Adipocyte (in vitro differentiated cells): Measurements from ENCODE around the gene CAMSAP2.

ENCODE experiments used
- DNase-seq: peaks from one replicate; pipeline ENCODE4 v3.0.0-alpha.2; 2015; ENCODE audit warnings: low read depth
- H3K27me3 ChIP-seq: replicated peaks from 2 replicates; pipeline ENCODE4 v1.7.0; 2013; ENCODE audit warnings: mild to moderate bottlenecking, low read length, moderate library complexity; ENCODE audit not compliant: control insufficient read depth, insufficient read depth
- H3K36me3 ChIP-seq: 2 replicates; pipeline ENCODE4 v1.7.0; 2013; ENCODE audit warnings: low read length, mild to moderate bottlenecking, moderate library complexity; ENCODE audit not compliant: control insufficient read depth, insufficient read depth, severe bottlenecking
- H3K4me1 ChIP-seq: 2 replicates; pipeline ENCODE4 v1.7.0; 2013; ENCODE audit warnings: mild to moderate bottlenecking, low read length, moderate library complexity; ENCODE audit not compliant: control insufficient read depth, insufficient read depth
- H3K4me3 ChIP-seq: 2 replicates; pipeline ENCODE4 v1.7.0; 2013; ENCODE audit warnings: mild to moderate bottlenecking, low read length, moderate library complexity
- H3K9ac ChIP-seq: 2 replicates; pipeline ENCODE4 v1.7.0; 2013; ENCODE audit warnings: mild to moderate bottlenecking, low read length, moderate library complexity
- H3K9me3 ChIP-seq: 2 replicates; pipeline ENCODE4 v1.7.0; 2013; ENCODE audit warnings: mild to moderate bottlenecking, low read length, moderate library complexity; ENCODE audit not compliant: control insufficient read depth

Gene CAMSAP2

DNA sequence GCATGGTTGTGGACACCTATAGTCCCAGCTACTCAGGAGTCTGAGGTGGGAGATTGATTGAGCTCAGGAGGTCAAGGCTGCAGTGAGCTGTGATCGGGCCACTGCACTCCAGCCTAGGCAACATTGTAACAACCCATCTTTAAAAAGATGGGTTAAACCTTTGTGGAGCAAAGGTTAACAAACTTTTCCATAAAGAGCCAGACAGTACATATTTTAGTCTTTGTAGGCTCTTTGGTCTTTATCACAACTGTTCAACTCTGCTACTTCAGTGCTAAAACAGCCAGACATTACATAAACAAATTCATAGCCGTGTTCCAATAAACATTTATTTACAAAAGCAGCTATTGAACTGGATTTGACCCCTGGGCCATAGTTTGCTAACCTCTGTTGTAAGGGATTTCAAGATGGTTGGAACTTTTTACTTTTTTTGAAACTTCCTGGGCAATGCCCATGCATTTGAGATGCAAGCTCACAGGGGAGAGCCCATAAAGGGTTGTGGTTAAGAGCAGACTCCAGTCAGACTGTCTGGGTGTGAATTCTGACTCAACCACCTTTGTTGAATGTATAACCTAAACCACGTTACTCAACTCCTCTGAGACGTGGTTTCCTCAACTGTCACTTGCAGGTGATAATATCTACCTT lies 166.8 kb downstream of the CAMSAP2 start:
- Histone ChIP-seq H3K9me3 (no peaks in the 10 kb centered on the region), H3K27me3 (peaks cover 31% of the 10 kb centered on the region), H3K9ac (no peak overlapping the region), H3K4me3 (no peak overlapping the region), H3K4me1 (peaks cover 8% of the 10 kb centered on the region), H3K36me3 (no peaks in the 10 kb centered on the region)
- no peak for DNase-seq

- DNase-seq, result no peak
- no peak overlapping the region for H3K4me3 ChIP-seq
- H3K9ac ChIP-seq, result no peak overlapping the region
- H3K9me3 ChIP-seq, result no peaks in the 10 kb centered on the region
- H3K4me1 ChIP-seq, result peaks cover 8% of the 10 kb centered on the region
- H3K36me3 ChIP-seq, result no peaks in the 10 kb centered on the region
- peaks cover 22% of the 10 kb centered on the region for H3K27me3 ChIP-seq
Measured at GRCh38 chr1:200906491-200906890, 167.8 kb downstream of the CAMSAP2 start.

- Histone ChIP-seq H3K36me3 (no peaks in the 10 kb centered on the region), H3K4me1 (peaks cover 8% of the 10 kb centered on the region), H3K27me3 (peaks cover 17% of the 10 kb centered on the region), H3K9ac (no peak overlapping the region), H3K9me3 (no peaks in the 10 kb centered on the region), H3K4me3 (no peak overlapping the region)
- DNase-seq, result no peak
Measured at GRCh38 chr1:200907611-200908097, 169.0 kb downstream of the CAMSAP2 start.

GRCh38 chr1:200908191-200908868 lies 169.6 kb downstream of the CAMSAP2 start:
- H3K27me3 ChIP-seq, result peaks cover 16% of the 10 kb centered on the region
- no peak for DNase-seq
- no peaks in the 10 kb centered on the region for H3K9me3 ChIP-seq
- no peaks in the 10 kb centered on the region for H3K36me3 ChIP-seq
- no peak overlapping the region for H3K4me3 ChIP-seq
- peaks cover 8% of the 10 kb centered on the region for H3K4me1 ChIP-seq
- H3K9ac ChIP-seq, result no peak overlapping the region

- no peaks in the 10 kb centered on the region for H3K9me3 ChIP-seq
- no peaks in the 10 kb centered on the region for H3K36me3 ChIP-seq
- peaks cover 8% of the 10 kb centered on the region for H3K4me1 ChIP-seq
- H3K9ac ChIP-seq, result no peak overlapping the region
- DNase-seq, result no peak
- peaks cover 16% of the 10 kb centered on the region for H3K27me3 ChIP-seq
- H3K4me3 ChIP-seq, result no peak overlapping the region
Measured at GRCh38 chr1:200909071-200909470, 170.4 kb downstream of the CAMSAP2 start.

GRCh38 chr1:200909757-200910239 lies 171.1 kb downstream of the CAMSAP2 start:
- no peaks in the 10 kb centered on the region for H3K36me3 ChIP-seq
- peaks cover 8% of the 10 kb centered on the region for H3K4me1 ChIP-seq

More at GRCh38 chr1:200909757-200910239, 171.1 kb downstream of the CAMSAP2 start:
- no peak overlapping the region for H3K9ac ChIP-seq
- H3K9me3 ChIP-seq, result no peaks in the 10 kb centered on the region
- no peak overlapping the region for H3K4me3 ChIP-seq
- H3K27me3 ChIP-seq, result peaks cover 13% of the 10 kb centered on the region
- no peak for DNase-seq
